Lower leg skin (tissue), 3 donors: ENCODE data around the gene RASGEF1B.

Source experiments
- CTCF ChIP-seq, 3 donors: fragments of 450-650 bp; IDR thresholded peaks; one replicate each; pipeline ENCODE4 v1.5.1; 2016; ENCODE audit warnings: antibody characterized with exemption in 3 of 3, mild to moderate bottlenecking in 3 of 3, moderate library complexity in 2 of 3
- POLR2A ChIP-seq, 2 donors: fragments of 450-650 bp; IDR thresholded peaks; one replicate each; pipeline ENCODE4 v1.6.1; 2016 to 2017; ENCODE audit warnings: antibody characterized with exemption in 2 of 2, mild to moderate bottlenecking in 1 of 2, moderate library complexity in 1 of 2

GRCh38 chr4:81405900-81406401 is 65.8 kb downstream of the RASGEF1B start:
- TF ChIP-seq CTCF (IDR thresholded peaks at IDR 0.05) (peak in 1 of 3 donors; percentile 64), POLR2A (IDR thresholded peaks at IDR 0.05) (no peak)
